GM19023 (cell line): ENCODE results near the gene RPS6KA2.

Experiments used
- ATAC-seq: cut with Tn5 transposase; IDR thresholded peaks from one replicate; pipeline ENCODE4 v1.9.1; 2021; ENCODE audit warnings: mild to moderate bottlenecking, moderate library complexity; ENCODE audit not compliant: unreplicated experiment

Gene RPS6KA2

GRCh38 chr6:166492092-166492741 is 134.8 kb downstream of the RPS6KA2 start:
- ATAC-seq, result no peak

- ATAC-seq, result no peak
Observed at GRCh38 chr6:166490671-166491500, 136.2 kb downstream of the RPS6KA2 start.

GRCh38 chr6:166489301-166490155 is 137.5 kb downstream of the RPS6KA2 start:
- no peak for ATAC-seq

- ATAC-seq, result no peak
Observed at GRCh38 chr6:166488701-166489100, 138.3 kb downstream of the RPS6KA2 start.

GRCh38 chr6:166488076-166488685 is 138.9 kb downstream of the RPS6KA2 start:
- ATAC-seq, result peak; percentile 90

DNA sequence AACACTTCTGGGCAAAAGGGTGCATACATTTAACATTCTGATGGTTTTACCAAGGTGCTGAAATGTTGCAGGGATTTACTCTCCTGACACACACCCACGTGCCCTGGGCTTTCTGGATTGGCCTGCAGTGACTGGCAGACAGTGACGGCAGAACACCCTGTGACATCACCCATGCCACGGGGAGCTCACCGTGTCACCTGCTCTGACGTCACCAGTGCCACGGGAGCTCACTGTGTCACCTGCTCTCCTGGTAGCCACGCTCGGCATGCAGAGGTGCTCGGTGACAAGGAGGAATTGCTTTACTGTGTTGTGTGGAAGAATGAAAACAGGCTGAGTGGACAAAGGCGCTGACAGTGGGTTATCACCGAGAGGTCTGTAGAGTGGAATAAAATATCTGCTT is 139.9 kb downstream of the RPS6KA2 start:
- no peak for ATAC-seq

DNA sequence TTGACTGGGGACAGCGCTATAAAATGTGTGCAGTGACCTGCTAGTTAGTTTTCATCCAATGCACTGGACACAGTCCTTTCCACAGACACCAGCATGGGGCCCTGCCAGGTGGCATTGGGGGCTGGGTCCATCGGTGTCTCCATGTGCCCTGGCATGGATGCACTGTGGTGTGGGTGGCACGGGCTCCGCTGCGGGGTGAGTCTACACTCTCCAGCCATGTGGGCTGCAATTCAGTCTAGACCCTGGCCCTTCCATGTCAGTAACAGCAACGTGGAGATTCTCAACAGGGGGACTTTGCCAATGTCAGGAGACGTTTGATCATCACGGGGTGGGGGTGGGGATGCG is 140.5 kb downstream of the RPS6KA2 start:
- no peak for ATAC-seq

DNA sequence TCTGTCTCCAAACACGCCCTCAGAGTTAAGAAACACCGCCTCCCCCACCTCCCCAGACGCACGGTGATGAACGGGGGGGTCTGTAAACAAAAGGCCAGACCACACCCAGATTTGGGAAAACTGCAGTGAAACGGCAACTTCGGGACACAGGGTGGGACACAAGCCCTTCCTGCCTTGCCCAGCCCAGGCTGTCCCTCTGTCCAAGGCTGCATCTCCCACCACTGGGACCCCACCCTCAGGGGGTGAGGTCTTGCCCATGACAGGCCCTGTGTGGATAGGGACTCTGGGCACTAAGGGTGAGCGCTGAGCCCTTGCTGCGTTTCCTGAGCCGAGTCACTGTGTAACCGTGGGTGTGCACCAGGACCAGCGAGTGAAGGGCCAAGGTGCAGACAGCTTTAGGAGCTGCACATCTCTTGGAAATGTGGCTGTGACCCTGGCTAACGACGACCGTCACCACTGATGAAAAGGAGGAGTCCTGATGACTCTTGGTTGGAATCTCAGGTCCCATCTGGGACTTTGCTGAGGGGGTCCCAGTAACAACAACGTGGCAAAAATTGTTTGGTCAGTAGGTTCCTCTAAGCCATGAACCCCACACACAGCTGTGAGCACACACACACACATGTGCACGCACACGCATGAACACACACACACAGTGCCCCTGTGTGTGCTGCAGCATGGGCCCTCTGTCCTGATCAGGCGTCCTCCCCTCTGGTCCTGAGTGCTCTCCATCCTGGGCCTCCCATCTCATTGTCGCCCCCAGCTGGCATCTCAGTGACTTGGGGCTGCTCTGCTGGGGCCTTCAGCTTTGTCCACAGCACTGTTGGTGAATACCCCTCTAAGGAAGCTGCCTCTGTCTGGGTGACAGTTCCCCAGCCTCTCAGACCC is 141.2 kb downstream of the RPS6KA2 start:
- ATAC-seq, result no peak

GRCh38 chr6:166484863-166485262 is 142.2 kb downstream of the RPS6KA2 start:
- no peak for ATAC-seq

DNA sequence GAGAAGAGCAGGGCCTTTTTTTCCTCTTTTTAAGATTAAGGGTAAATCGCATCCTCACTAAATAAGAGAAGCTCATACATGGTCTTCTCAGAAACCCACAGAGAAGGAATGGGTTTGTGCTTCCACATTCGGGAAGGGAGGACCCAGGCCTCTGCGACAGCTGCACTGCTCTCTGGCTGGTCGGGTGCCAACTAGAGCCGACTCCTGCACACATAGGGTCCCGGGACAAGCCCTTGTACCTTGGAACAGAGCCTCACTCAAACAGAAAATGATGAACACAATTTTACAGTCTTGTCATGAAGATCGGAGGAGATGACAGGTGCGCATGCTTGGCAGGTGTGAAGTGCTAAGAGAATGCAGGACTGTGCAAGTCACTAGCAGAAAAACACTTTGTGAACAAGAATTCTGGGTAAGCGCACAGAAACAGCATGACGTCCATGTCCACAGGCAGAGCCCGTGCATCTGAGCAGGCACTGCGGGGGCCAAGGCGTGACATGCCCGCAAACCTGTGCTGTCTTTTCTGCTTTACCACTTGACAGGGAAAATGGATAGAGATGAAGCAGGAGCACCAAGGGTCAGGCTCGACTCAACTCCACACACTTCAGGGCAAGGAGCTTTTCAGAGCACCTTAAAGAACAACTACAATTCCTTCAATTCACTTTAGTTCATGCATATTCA is 143.3 kb downstream of the RPS6KA2 start:
- no peak for ATAC-seq

DNA sequence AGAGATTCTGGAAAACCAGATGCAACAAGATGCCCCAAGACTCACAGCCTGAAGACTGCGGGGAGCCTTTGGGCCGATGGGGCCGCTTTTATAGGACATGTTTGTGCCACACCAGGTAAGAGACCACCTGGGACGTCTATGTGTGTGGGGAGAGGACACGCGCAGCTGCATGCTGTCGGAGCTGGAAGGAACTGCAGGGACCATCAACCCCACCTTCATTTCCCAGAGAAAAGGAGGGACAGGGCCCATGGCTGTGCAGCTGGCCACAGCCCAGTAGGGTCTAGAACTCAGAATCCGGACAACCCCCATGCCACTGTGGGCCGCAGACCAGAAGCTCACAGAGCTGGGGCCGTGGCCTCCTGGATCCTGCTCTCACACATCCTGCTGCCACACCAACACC is 144.0 kb downstream of the RPS6KA2 start:
- ATAC-seq, result no peak

GRCh38 chr6:166478782-166479592 is 148.1 kb downstream of the RPS6KA2 start:
- ATAC-seq, result no peak

GRCh38 chr6:166477647-166478365 is 149.2 kb downstream of the RPS6KA2 start:
- no peak for ATAC-seq

DNA sequence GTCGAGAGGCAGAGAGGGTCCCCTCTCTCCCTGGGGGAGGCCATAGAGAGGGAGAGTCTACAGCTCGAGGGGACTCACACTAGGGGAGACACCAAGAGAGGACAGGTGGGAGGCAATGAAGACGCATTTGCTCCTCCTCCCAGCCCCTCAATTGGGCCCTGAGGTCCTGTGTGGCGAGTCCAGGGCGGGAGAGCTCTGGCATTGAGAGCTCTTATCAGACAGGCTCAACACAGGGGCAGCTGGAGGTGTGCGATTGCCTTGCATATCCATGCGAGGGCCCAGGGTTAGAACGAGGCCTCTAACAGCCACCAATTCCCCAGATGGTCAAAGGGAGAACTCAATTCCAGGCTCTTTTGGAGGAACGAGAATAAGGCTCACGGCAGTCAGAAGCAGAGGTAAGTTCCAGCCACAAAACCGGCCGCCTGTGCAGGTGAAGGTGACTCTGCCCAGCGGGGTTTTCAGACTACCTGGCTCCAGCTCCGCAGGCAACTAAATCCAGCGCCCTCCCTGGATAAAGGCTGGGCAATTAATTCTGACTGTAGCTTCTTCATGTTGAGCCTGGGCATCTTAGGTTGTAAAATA is 150.3 kb downstream of the RPS6KA2 start:
- ATAC-seq, result no peak

GRCh38 chr6:166476061-166476591 is 150.9 kb downstream of the RPS6KA2 start:
- no peak for ATAC-seq

DNA sequence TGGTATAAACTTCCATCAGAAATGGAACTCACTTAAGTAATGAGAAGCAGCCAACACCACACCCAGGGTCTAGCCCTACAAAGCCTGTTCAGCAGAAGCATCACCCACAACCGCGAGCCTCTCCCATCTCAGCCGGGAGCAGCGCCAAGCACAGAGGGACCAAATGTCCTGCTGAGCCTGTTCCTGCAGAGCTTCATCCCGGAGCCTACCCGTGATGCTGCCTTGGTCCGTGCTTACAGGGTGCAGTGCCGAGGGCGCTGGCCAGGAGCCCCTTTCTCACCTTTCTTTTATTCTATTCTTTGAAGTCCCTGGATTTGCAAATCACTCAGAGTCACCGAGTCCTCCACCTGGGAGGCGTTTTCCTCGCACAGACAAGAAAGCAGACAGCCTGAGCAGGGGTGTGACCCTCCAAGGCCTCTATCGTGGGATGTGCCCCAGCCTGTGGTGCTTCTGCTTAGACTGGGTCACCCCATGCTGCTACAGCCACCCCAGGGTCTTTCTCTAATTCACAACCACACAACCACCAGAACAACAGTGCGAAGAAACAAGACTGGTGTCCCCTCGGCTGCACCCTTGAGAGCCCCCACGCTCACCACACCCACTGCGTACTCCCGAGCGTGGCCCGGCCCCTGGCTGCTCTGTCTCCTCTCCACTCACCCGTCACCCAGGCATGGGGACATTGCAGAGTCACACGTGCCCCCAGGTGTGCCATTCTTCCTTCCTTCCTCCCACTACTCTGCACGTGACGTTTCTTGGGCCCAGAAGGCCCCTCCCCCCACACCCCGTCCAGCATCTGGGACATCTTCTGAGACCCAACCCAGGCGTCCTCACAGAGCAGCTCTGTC is 152.1 kb downstream of the RPS6KA2 start:
- ATAC-seq, result no peak
